Mammary epithelial cell (primary cell): ENCODE data around the gene SLC7A7.
"Not testable (repeated sequence)": the region's sequence is repeated elsewhere in the genome, so short reads cannot be mapped to it uniquely, and the experiment has no call there.

Source experiments
- CTCF ChIP-seq, 2 donors: IDR thresholded peaks in 1 of 2; conservative IDR thresholded peaks in 1 of 2; 2 replicates each; pipeline ENCODE4 v1.5.1; 2011 to 2012; ENCODE audit warnings: inconsistent platforms in 2 of 2, low read length in 2 of 2, mild to moderate bottlenecking in 2 of 2, control low read depth in 1 of 2, low read depth in 1 of 2; ENCODE audit not compliant: insufficient read depth in 1 of 2; ENCODE audit errors: extremely low read depth in 1 of 2
- EZH2 ChIP-seq: IDR thresholded peaks from 2 replicates; pipeline ENCODE4 v1.6.1; 2012; ENCODE audit warnings: low read length, inconsistent platforms, borderline replicate concordance

GRCh38 chr14:22725374-22725773, 89.9 kb downstream of the SLC7A7 start:
- TF ChIP-seq CTCF (conservative IDR thresholded peaks at IDR 0.05 in 1 of 2, IDR thresholded peaks at IDR 0.05 in 1 of 2; ENCODE audit: extremely low read depth in 1 of 2, insufficient read depth in 1 of 2, low read depth in 1 of 2, low read length in 2 of 2); EZH2: not testable (repeated sequence)
